Activated T-cell treated with anti-CD3 and anti-CD28 coated beads, Interleukin-2, amount 50 U/mL, for 48 hours (primary cell): Measurements from ENCODE around the gene CCRL2.
"Not testable (repeated sequence)": the region's sequence is repeated elsewhere in the genome, so short reads cannot be mapped to it uniquely, and the experiment has no call there.

Source experiments
- DNase-seq, 2 experiments: peaks; one replicate each; pipeline ENCODE4 v3.0.0-alpha.2; 2020

Gene CCRL2

GRCh38 chr3:46405301-46406019, 1.6 kb upstream of the CCRL2 start:
- no peak for DNase-seq

- DNase-seq = no peak
These were observed 644 bp upstream of the CCRL2 start for GRCh38 chr3:46406443-46406787.

- DNase-seq = no peak
These were observed 911 bp downstream of the CCRL2 start for GRCh38 chr3:46407970-46408369.

- no peak for DNase-seq
These were observed 1.8 kb downstream of the CCRL2 start for GRCh38 chr3:46408853-46409252.

GRCh38 chr3:46409739-46410489, 2.9 kb downstream of the CCRL2 start:
- no peak for DNase-seq

- no peak for DNase-seq
These were observed 3.6 kb downstream of the CCRL2 start for GRCh38 chr3:46410669-46411068.

- no peak for DNase-seq
These were observed 4.2 kb downstream of the CCRL2 start for GRCh38 chr3:46411271-46411670.

- no peak for DNase-seq
These were observed 5.8 kb downstream of the CCRL2 start for GRCh38 chr3:46412786-46413298.

- DNase-seq = no peak
These were observed 6.9 kb downstream of the CCRL2 start for GRCh38 chr3:46413951-46414350.

- no peak for DNase-seq
These were observed 7.7 kb downstream of the CCRL2 start for GRCh38 chr3:46414739-46415138.

GRCh38 chr3:46416125-46416810, 9.2 kb downstream of the CCRL2 start:
- DNase-seq = no peak

GRCh38 chr3:46416811-46417510, 9.9 kb downstream of the CCRL2 start:
- DNase-seq = no peak

GRCh38 chr3:46417841-46418611, 11.0 kb downstream of the CCRL2 start:
- no peak for DNase-seq

GRCh38 chr3:46419816-46420215, 12.8 kb downstream of the CCRL2 start:
- DNase-seq = no peak

- no peak for DNase-seq
These were observed 13.9 kb downstream of the CCRL2 start for GRCh38 chr3:46420931-46421330.

- no peak for DNase-seq
These were observed 15.6 kb downstream of the CCRL2 start for GRCh38 chr3:46422617-46423016.

GRCh38 chr3:46423588-46423987, 16.5 kb downstream of the CCRL2 start:
- DNase-seq = no peak

GRCh38 chr3:46426476-46426875, 19.4 kb downstream of the CCRL2 start:
- not testable (repeated sequence) for DNase-seq

GRCh38 chr3:46427404-46427803, 20.3 kb downstream of the CCRL2 start:
- DNase-seq = not testable (repeated sequence)

- DNase-seq = no peak
These were observed 21.1 kb downstream of the CCRL2 start for GRCh38 chr3:46427916-46428833.

- DNase-seq = no peak
These were observed 22.2 kb downstream of the CCRL2 start for GRCh38 chr3:46429250-46429649.
